ENCODE results near the gene ARHGAP45.
A peak's percentile ranks its signal among the peaks of the same experiment; 100 is the strongest.

The ARHGAP45 gene

GRCh38 chr19:1035998-1036621, 30.9 kb upstream of the ARHGAP45 start:
- TF ChIP-seq TAF1 (IDR thresholded peaks at IDR 0.05; ENCODE audit: borderline replicate concordance, insufficient read depth, low read length) = no peak
- no peak for TF ChIP-seq SIN3A (IDR thresholded peaks at IDR 0.05; ENCODE audit: borderline replicate concordance, insufficient read depth, low read length)
- no peak for TF ChIP-seq POLR2AphosphoS5 (IDR thresholded peaks at IDR 0.05; ENCODE audit: low read depth, low read length)
- TF ChIP-seq, protein P1, sequence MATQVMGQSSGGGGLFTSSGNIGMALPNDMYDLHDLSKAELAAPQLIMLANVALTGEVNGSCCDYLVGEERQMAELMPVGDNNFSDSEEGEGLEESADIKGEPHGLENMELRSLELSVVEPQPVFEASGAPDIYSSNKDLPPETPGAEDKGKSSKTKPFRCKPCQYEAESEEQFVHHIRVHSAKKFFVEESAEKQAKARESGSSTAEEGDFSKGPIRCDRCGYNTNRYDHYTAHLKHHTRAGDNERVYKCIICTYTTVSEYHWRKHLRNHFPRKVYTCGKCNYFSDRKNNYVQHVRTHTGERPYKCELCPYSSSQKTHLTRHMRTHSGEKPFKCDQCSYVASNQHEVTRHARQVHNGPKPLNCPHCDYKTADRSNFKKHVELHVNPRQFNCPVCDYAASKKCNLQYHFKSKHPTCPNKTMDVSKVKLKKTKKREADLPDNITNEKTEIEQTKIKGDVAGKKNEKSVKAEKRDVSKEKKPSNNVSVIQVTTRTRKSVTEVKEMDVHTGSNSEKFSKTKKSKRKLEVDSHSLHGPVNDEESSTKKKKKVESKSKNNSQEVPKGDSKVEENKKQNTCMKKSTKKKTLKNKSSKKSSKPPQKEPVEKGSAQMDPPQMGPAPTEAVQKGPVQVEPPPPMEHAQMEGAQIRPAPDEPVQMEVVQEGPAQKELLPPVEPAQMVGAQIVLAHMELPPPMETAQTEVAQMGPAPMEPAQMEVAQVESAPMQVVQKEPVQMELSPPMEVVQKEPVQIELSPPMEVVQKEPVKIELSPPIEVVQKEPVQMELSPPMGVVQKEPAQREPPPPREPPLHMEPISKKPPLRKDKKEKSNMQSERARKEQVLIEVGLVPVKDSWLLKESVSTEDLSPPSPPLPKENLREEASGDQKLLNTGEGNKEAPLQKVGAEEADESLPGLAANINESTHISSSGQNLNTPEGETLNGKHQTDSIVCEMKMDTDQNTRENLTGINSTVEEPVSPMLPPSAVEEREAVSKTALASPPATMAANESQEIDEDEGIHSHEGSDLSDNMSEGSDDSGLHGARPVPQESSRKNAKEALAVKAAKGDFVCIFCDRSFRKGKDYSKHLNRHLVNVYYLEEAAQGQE (IDR thresholded peaks at IDR 0.05; ENCODE audit: insufficient read depth in 1 of 2, low read depth in 2 of 2, low read length in 2 of 2) = no peak
- no peak for TF ChIP-seq FOXP2 (optimal IDR thresholded peaks at IDR 0.05; ENCODE audit: borderline replicate concordance, extremely low read depth, extremely low read length, insufficient read depth)

DNA sequence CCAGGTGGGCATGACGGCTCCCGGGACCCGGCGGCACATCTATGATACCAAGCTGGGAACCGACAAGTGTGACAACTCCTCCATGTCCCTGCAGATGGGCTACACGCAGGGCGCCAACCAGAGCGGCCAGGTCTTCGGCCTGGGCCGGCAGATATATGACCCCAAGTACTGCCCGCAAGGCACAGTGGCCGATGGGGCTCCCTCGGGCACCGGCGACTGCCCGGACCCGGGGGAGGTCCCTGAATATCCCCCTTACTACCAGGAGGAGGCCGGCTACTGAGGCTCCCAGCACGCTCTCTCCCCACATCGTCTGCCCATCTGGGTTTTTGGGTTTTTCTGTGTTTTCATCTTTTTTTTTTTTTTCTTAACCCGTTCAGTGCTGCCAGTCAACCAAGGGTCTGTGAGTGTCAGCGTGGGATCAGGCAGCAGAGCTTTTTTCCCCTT, 29.3 kb upstream of the ARHGAP45 start:
- no peak for TF ChIP-seq TAF1 (IDR thresholded peaks at IDR 0.05; ENCODE audit: borderline replicate concordance, insufficient read depth, low read length)
- TF ChIP-seq FOXP2 (optimal IDR thresholded peaks at IDR 0.05; ENCODE audit: borderline replicate concordance, extremely low read depth, extremely low read length, insufficient read depth) = no peak
- no peak for TF ChIP-seq POLR2AphosphoS5 (IDR thresholded peaks at IDR 0.05; ENCODE audit: low read depth, low read length)
- TF ChIP-seq, protein P1 (IDR thresholded peaks at IDR 0.05; ENCODE audit: insufficient read depth in 1 of 2, low read depth in 2 of 2, low read length in 2 of 2) = no peak
- no peak for TF ChIP-seq SIN3A (IDR thresholded peaks at IDR 0.05; ENCODE audit: borderline replicate concordance, insufficient read depth, low read length)

- TF ChIP-seq SIN3A (IDR thresholded peaks at IDR 0.05; ENCODE audit: borderline replicate concordance, insufficient read depth, low read length) (no peak), FOXP2 (optimal IDR thresholded peaks at IDR 0.05; ENCODE audit: borderline replicate concordance, extremely low read depth, extremely low read length, insufficient read depth) (no peak), POLR2AphosphoS5 (IDR thresholded peaks at IDR 0.05; ENCODE audit: low read depth, low read length) (no peak), TAF1 (IDR thresholded peaks at IDR 0.05; ENCODE audit: borderline replicate concordance, insufficient read depth, low read length) (no peak)
- TF ChIP-seq, protein P1 (IDR thresholded peaks at IDR 0.05; ENCODE audit: insufficient read depth in 1 of 2, low read depth in 2 of 2, low read length in 2 of 2) = no peak
Measured at GRCh38 chr19:1038978-1039645, 27.9 kb upstream of the ARHGAP45 start.

DNA sequence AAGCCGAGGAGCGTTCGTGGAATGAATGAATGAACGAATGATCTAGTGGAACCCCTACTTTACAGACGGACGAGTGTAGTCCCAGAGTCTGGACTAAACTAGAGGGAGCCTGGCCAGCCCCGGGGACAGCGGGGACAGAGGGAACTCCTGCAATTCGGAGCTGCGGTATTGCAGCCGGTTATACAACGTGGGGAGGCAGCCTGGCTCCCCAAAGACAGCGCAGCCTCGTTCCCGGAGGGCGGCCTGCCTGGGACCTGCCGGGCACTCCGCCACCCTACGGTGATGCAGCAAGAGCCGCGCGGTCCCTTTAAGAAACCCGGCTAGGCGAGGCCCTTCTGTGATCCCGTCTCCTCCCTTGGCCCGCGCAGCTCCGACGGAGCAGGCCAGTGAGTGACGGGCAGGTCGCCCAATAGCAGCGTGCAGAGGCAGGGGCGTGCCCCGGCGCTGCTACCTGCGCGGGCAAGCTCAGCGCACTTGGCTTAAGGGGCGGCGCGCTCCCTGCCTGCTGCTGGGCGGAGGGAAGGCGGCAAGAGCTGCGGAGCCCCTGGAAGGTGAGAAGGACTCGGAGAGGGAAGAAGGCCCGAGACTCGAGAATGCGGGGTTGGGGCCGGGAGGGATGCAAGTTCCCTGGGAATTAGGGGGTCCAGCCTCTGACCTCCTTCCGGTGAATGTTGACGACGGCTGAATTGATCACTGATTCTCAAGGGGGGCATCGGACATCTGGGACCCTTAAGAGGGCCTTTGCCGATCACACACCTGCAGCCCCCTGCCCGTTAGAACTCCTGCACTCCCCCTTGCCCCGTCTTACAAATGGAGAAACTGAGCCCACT, 27.1 kb upstream of the ARHGAP45 start, which contains the start of gene ABCA7:
Gene ABCA7, plus strand, starts transcription at position 462 of the 830 bp plus-strand sequence. CDS start 1,255 bp downstream, outside the sequence.
- no peak; the same call in 1 of the 2 replicates for TF ChIP-seq SIN3A (IDR thresholded peaks at IDR 0.05; ENCODE audit: borderline replicate concordance, insufficient read depth, low read length)
- TF ChIP-seq TAF1 (IDR thresholded peaks at IDR 0.05; ENCODE audit: borderline replicate concordance, insufficient read depth, low read length) = no peak
- TF ChIP-seq, protein P1 (IDR thresholded peaks at IDR 0.05; ENCODE audit: insufficient read depth in 1 of 2, low read depth in 2 of 2, low read length in 2 of 2) = peak in 1 of 2 experiments; percentile 12; a peak in 1 of 4 replicates
- TF ChIP-seq POLR2AphosphoS5 (IDR thresholded peaks at IDR 0.05; ENCODE audit: low read depth, low read length) = no peak; the same call in 1 of the 2 replicates
- TF ChIP-seq FOXP2 (optimal IDR thresholded peaks at IDR 0.05; ENCODE audit: borderline replicate concordance, extremely low read depth, extremely low read length, insufficient read depth) = peak; percentile 56
